PC-9 (cell line): ENCODE data around the gene BDKRB1.
"Not testable (repeated sequence)": the region's sequence is repeated elsewhere in the genome, so short reads cannot be mapped to it uniquely, and the experiment has no call there.

Experiments used
- EZH2 ChIP-seq: fragments of 200-600 bp; sonication (generic); IDR thresholded peaks from 2 replicates; pipeline ENCODE4 v1.8.0; 2017; ENCODE audit warnings: antibody characterized with exemption, low read depth
- TF ChIP-seq, protein P1 (sequence below): fragments of 200-600 bp; sonication (generic); conservative IDR thresholded peaks from 2 replicates; pipeline ENCODE4 v1.6.1; 2017; ENCODE audit warnings: mixed run types, antibody characterized with exemption, mild to moderate bottlenecking, moderate library complexity

DNA sequence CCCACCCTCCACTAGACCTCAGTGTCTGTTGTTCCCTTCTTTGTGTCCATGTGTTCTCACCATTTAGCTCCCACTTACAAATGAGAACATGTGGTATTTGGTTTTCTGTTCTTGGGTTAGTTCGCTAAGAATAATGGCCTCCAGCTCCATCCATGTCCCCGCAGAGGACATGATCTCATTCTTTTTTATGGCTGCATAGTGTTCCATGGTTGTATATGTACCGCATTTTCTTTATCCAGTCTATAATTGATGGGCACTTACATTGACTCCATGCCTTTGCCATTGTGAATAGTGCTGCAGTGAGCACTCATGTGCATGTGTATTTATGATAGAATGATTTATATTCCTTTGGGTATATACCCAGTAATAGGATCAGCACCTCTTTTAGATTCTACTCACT is 10.9 kb upstream of the BDKRB1 start:
- TF ChIP-seq, protein P1, sequence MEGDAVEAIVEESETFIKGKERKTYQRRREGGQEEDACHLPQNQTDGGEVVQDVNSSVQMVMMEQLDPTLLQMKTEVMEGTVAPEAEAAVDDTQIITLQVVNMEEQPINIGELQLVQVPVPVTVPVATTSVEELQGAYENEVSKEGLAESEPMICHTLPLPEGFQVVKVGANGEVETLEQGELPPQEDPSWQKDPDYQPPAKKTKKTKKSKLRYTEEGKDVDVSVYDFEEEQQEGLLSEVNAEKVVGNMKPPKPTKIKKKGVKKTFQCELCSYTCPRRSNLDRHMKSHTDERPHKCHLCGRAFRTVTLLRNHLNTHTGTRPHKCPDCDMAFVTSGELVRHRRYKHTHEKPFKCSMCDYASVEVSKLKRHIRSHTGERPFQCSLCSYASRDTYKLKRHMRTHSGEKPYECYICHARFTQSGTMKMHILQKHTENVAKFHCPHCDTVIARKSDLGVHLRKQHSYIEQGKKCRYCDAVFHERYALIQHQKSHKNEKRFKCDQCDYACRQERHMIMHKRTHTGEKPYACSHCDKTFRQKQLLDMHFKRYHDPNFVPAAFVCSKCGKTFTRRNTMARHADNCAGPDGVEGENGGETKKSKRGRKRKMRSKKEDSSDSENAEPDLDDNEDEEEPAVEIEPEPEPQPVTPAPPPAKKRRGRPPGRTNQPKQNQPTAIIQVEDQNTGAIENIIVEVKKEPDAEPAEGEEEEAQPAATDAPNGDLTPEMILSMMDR: not testable (repeated sequence)
- not testable (repeated sequence) for TF ChIP-seq EZH2
